WI38 (cell line): Measurements from ENCODE around the gene KIF18B.

ENCODE experiments used
- H3K4me3 ChIP-seq: 2 replicates; pipeline ENCODE4 v1.5.1; 2011; ENCODE audit warnings: low read depth, mild to moderate bottlenecking, control low read depth, low read length
- TF ChIP-seq, protein P1 (sequence below): IDR thresholded peaks from 2 replicates; pipeline ENCODE4 v1.5.1; 2012; ENCODE audit warnings: low read depth, mild to moderate bottlenecking, control low read depth, low read length

The KIF18B gene

DNA sequence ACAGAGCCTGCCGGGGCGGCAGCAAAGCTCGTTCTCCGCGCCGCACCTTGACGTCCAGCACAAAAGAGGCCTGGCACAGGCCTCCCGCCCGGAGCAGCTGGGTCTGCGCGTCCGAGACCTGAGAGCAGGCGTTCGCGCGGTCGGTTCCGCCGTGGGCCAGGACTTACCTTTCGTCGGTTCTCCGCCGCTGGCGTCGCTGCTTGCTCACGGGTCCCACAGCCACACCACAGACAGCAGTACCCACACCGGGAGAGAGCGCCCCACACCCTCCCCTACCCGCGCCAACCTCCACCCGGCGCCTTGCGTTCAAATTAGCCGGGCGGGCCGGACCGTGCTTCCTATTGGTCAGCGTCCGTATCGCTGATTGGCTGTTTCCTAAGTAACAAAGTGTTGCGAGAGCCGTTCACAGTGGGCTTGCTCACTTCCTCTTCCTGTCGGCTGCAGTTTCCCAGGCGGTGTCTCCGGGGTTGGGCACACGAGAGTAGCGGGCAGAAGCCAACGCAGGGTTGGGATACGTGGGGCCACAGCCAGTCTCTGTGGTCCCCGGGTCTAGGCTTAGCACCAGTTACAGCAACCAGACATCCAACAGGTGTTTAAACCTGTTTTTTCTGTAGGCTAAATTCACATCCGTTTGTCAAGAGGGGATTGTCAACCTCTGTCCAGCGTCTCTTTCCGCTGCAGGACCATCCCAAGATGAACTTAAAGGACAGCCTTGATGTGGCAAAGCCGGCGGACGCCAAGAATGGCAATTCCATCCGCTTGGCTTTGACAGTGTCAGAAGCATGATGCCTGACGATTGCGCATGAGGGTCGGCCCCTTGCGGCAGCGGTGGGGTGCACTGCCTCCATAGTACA, at the start of gene KIF18B:
Gene KIF18B, minus strand, starts transcription at position 313 of the 854 bp plus-strand sequence. CDS start 11,429 bp downstream, outside the sequence.
- H3K4me3 ChIP-seq: peak within 1 kb of the TSS; percentile 86
- TF ChIP-seq, protein P1, sequence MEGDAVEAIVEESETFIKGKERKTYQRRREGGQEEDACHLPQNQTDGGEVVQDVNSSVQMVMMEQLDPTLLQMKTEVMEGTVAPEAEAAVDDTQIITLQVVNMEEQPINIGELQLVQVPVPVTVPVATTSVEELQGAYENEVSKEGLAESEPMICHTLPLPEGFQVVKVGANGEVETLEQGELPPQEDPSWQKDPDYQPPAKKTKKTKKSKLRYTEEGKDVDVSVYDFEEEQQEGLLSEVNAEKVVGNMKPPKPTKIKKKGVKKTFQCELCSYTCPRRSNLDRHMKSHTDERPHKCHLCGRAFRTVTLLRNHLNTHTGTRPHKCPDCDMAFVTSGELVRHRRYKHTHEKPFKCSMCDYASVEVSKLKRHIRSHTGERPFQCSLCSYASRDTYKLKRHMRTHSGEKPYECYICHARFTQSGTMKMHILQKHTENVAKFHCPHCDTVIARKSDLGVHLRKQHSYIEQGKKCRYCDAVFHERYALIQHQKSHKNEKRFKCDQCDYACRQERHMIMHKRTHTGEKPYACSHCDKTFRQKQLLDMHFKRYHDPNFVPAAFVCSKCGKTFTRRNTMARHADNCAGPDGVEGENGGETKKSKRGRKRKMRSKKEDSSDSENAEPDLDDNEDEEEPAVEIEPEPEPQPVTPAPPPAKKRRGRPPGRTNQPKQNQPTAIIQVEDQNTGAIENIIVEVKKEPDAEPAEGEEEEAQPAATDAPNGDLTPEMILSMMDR: no peak

DNA sequence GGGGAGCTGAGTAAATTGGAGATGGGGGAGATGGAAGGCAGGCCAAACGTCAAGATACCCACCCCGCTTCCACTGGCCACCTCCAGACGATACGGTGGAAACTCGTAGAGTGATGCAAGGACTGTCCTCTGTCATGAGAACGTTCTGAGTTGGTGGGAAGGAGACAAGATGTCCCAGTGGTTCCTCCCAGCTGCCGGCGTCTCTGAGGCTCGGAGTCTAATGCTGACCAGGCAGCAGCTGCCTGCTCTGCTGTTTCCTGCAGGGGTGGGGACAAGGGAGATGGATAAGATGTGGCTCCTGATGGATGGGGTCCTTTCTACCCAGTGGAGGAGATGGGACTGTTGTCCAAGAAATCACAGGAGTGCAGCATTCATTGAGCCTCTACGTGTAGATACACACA, 48.7 kb upstream of the KIF18B start:
- TF ChIP-seq, protein P1: no peak
- H3K4me3 ChIP-seq: no peak overlapping the region

DNA sequence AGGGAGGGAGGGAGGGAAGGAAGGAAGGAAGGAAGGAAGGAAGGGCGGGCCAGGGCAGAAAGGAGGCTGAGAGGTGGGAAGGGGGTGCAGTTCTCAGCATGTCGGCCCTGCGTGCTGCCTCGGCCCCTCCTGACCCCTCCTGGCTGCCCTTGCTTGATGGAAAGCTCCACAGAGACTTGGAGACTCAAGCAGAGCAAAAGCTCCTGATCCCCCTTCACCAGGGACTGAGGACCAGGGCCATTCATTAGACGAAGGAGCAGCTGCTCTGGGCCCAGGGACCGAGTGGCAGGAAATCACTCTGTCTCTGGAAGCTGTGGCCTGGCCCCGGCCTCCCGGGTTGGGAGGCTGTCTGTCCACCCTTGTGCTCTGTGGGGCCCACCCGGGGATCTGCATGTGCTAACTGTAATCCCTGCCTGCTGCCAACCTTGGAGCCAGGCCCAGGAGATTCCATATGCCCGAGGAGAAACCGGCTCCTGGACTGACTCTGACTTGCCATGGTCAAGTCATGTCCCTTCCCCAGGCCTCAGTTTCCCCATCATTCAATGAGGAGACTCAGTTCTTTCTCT, 47.9 kb upstream of the KIF18B start:
- H3K4me3 ChIP-seq: no peak overlapping the region
- TF ChIP-seq, protein P1: no peak

DNA sequence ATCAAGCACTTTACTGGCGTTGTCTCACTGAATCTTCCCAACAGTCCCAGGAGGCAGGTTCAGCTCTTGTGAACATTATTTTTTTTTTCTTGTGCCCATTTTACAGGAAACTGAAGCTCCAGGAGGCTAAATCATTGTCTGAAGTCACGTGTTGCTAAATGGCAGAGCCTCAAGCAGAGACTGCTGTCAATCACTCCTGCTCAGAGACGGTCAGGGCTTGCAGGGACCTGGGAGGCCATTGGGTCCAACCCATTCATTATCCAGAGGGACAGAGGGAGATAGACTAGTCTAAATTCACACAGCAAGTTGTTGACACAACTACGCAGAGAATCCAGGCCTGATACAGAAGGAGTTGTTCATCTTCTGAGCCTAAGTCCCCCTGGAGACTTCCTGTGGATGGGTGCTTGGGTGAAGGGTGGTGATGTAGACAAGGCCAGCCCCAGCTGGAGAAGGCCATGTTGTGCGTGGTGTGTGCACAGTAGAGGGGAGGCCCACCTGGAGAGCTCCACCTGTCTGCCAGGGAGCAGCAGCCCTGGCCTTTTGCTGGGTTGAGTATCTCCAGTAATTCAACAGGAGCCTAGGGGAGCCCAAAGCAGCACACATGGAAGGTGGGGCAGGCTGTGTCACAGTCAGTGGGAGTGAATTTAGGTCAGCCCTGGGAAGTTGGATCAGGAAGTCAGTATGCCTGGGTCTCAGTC, 44.8 kb upstream of the KIF18B start:
- H3K4me3 ChIP-seq: no peak overlapping the region
- TF ChIP-seq, protein P1: no peak

DNA sequence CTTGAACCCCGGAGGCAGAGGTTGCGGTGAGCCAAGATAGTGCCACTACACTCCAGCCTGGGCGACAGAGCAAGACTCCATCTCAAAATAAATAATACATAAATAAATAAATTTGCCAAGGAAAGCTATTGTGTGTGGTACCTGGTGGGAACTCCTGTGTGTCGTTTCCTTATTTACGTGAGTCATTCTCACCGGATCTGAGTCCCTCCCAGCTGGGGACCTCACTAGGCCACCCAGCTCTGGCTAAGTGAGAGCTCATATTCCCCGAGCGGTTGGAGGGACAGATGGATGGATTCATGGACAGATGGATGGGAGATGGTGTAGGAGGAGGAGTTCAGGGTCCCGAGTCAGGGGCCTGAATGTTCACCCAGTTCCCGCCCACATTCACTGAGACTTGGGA, 43.4 kb upstream of the KIF18B start:
- TF ChIP-seq, protein P1: no peak
- no peak overlapping the region for H3K4me3 ChIP-seq

DNA sequence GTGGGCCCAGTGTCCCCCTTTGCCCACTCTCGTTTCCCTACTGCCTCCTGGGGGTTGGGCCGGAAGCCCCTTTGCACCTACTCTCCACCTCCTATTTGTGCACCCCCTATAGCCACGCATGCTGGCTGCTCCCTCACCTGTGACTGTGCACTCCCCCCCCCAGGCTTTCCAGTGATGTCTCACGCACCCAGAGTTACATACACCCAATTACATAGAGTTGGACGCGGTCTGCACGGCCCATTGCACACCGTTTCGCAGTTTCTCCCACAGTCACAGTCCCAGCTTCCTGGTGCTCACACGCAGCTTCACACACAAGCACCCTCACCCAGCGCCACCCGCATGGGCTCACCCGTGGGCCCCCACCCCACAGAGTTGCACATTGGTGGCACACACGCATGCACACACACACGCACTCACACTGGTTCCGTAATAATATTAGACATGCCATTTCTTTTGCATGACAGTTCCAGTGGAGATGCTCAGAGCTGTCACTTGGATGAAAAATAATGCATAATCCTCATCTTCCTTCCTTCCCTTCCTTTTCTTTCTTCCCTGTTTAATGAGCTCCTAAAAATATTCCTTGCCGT, 42.1 kb upstream of the KIF18B start:
- no peak overlapping the region for H3K4me3 ChIP-seq
- TF ChIP-seq, protein P1: no peak
